ENCODE data around the gene IL4R.
"Not testable (repeated sequence)": the region's sequence is repeated elsewhere in the genome, so short reads cannot be mapped to it uniquely, and the experiment has no call there.

Gene IL4R

GRCh38 chr16:27405546-27406451, 92.0 kb downstream of the IL4R start:
- TF ChIP-seq CTCF (IDR thresholded peaks at IDR 0.05; ENCODE audit: low read depth, low read length): no peak
- no peak for DNase-seq (ENCODE audit: extremely low read depth, low read depth)

GRCh38 chr16:27406511-27407128, 92.8 kb downstream of the IL4R start:
- no peak for TF ChIP-seq CTCF (IDR thresholded peaks at IDR 0.05; ENCODE audit: low read depth, low read length)
- no peak for DNase-seq (ENCODE audit: extremely low read depth, low read depth)

GRCh38 chr16:27407133-27407532, 93.4 kb downstream of the IL4R start:
- no peak for TF ChIP-seq CTCF (IDR thresholded peaks at IDR 0.05; ENCODE audit: low read depth, low read length)

GRCh38 chr16:27408012-27408601, 94.3 kb downstream of the IL4R start:
- DNase-seq (ENCODE audit: extremely low read depth, low read depth): no peak
- no peak for TF ChIP-seq CTCF (IDR thresholded peaks at IDR 0.05; ENCODE audit: low read depth, low read length)

More at GRCh38 chr16:27407133-27407532, 93.4 kb downstream of the IL4R start:
- no peak for DNase-seq (ENCODE audit: extremely low read depth, low read depth)

- no peak for DNase-seq (ENCODE audit: extremely low read depth, low read depth)
- TF ChIP-seq CTCF (IDR thresholded peaks at IDR 0.05; ENCODE audit: low read depth, low read length): no peak
These were observed 94.8 kb downstream of the IL4R start for GRCh38 chr16:27408602-27409031.

GRCh38 chr16:27409958-27410357, 96.2 kb downstream of the IL4R start:
- DNase-seq (ENCODE audit: extremely low read depth, low read depth): not testable (repeated sequence)

GRCh38 chr16:27410761-27411160, 97.0 kb downstream of the IL4R start:
- TF ChIP-seq CTCF (IDR thresholded peaks at IDR 0.05; ENCODE audit: low read depth, low read length): no peak

More at GRCh38 chr16:27410761-27411160, 97.0 kb downstream of the IL4R start:
- no peak for DNase-seq (ENCODE audit: extremely low read depth, low read depth)
